Measurements from ENCODE around the gene FGF14.
"Not testable (repeated sequence)": the region's sequence is repeated elsewhere in the genome, so short reads cannot be mapped to it uniquely, and the experiment has no call there.

FGF14 gene

GRCh38 chr13:102195566-102196462, 206.0 kb downstream of the FGF14 start:
- DNase-seq (ENCODE audit: low read depth) = no peak

- no peak for DNase-seq (ENCODE audit: low read depth)
Measured at GRCh38 chr13:102192858-102193257, 209.0 kb downstream of the FGF14 start.

- DNase-seq (ENCODE audit: low read depth) = no peak
Measured at GRCh38 chr13:102191951-102192502, 209.8 kb downstream of the FGF14 start.

GRCh38 chr13:102190930-102191329, 210.9 kb downstream of the FGF14 start:
- no peak for DNase-seq (ENCODE audit: low read depth)

- no peak for DNase-seq (ENCODE audit: low read depth)
Measured at GRCh38 chr13:102187313-102187712, 214.5 kb downstream of the FGF14 start.

- no peak for DNase-seq (ENCODE audit: low read depth)
Measured at GRCh38 chr13:102185375-102185984, 216.4 kb downstream of the FGF14 start.

GRCh38 chr13:102183509-102184182, 218.2 kb downstream of the FGF14 start:
- no peak for DNase-seq (ENCODE audit: low read depth)

GRCh38 chr13:102182170-102182569, 219.7 kb downstream of the FGF14 start:
- DNase-seq (ENCODE audit: low read depth) = no peak

- DNase-seq (ENCODE audit: low read depth) = no peak
Measured at GRCh38 chr13:102177431-102177830, 224.4 kb downstream of the FGF14 start.

- DNase-seq (ENCODE audit: low read depth) = no peak
Measured at GRCh38 chr13:102176846-102177245, 225.0 kb downstream of the FGF14 start.

GRCh38 chr13:102172406-102172805, 229.4 kb downstream of the FGF14 start:
- DNase-seq (ENCODE audit: low read depth) = no peak

- no peak for DNase-seq (ENCODE audit: low read depth)
Measured at GRCh38 chr13:102170305-102170704, 231.5 kb downstream of the FGF14 start.

- DNase-seq (ENCODE audit: low read depth) = no peak
Measured at GRCh38 chr13:102169471-102170015, 232.3 kb downstream of the FGF14 start.

- DNase-seq (ENCODE audit: low read depth) = no peak
Measured at GRCh38 chr13:102152790-102153189, 249.1 kb downstream of the FGF14 start.

GRCh38 chr13:102147353-102147752, 254.5 kb downstream of the FGF14 start:
- DNase-seq (ENCODE audit: low read depth) = no peak

GRCh38 chr13:102145750-102146149, 256.1 kb downstream of the FGF14 start:
- no peak for DNase-seq (ENCODE audit: low read depth)

- no peak for DNase-seq (ENCODE audit: low read depth)
Measured at GRCh38 chr13:102142473-102142826, 259.4 kb downstream of the FGF14 start.

GRCh38 chr13:102141625-102142472, 260.0 kb downstream of the FGF14 start:
- no peak for DNase-seq (ENCODE audit: low read depth)

GRCh38 chr13:102139626-102140025, 262.2 kb downstream of the FGF14 start:
- DNase-seq (ENCODE audit: low read depth) = no peak

GRCh38 chr13:102138635-102139190, 263.1 kb downstream of the FGF14 start:
- no peak for DNase-seq (ENCODE audit: low read depth)

GRCh38 chr13:102137904-102138303, 263.9 kb downstream of the FGF14 start:
- not testable (repeated sequence) for DNase-seq (ENCODE audit: low read depth)
